Esophagus muscularis mucosa (tissue), 3 donors: ENCODE data around the gene XXYLT1.

Experiments used
- POLR2A ChIP-seq: fragments of 450-650 bp; IDR thresholded peaks from one replicate; pipeline ENCODE4 v1.6.1; 2017; ENCODE audit warnings: antibody characterized with exemption, moderate library complexity, mild to moderate bottlenecking, low read depth
- POLR2AphosphoS5 ChIP-seq, 2 donors: sonication (generic); formaldehyde crosslinking; IDR thresholded peaks; one replicate each; pipeline ENCODE4 v1.6.1; 2017; ENCODE audit warnings: antibody characterized with exemption in 2 of 2
- TF ChIP-seq, protein P1 (sequence below), 3 experiments: fragments of 200-600 bp in 2 of 3; fragments of 450-650 bp in 1 of 3; sonication (generic) in 2 of 3; IDR thresholded peaks; one replicate each; pipeline ENCODE4 v1.5.1; 2017 to 2019; ENCODE audit warnings: antibody characterized with exemption in 3 of 3, mild to moderate bottlenecking in 2 of 3, moderate library complexity in 1 of 3

DNA sequence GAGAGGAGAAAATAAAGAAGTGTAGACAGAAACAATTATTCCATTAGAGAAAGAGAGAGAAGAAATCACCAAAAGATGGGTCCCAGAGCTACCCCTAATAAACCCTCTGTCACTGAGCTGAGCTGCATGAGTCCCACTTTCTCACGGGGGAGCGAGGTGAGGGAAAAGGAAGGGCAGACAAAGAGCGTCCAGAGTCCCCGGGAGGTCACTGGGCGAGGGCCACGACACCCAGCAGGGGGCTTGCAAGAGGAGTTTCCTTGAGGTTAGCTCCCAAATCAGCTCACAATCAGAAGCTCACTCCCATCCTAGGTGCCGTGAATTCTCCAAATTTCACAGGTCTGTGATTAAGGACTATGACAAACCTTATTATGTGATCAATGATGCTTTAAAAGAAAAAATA is 62.3 kb downstream of the XXYLT1 start:
- TF ChIP-seq POLR2AphosphoS5 (IDR thresholded peaks at IDR 0.05) (no peak), POLR2A (no peak)
- TF ChIP-seq, protein P1, sequence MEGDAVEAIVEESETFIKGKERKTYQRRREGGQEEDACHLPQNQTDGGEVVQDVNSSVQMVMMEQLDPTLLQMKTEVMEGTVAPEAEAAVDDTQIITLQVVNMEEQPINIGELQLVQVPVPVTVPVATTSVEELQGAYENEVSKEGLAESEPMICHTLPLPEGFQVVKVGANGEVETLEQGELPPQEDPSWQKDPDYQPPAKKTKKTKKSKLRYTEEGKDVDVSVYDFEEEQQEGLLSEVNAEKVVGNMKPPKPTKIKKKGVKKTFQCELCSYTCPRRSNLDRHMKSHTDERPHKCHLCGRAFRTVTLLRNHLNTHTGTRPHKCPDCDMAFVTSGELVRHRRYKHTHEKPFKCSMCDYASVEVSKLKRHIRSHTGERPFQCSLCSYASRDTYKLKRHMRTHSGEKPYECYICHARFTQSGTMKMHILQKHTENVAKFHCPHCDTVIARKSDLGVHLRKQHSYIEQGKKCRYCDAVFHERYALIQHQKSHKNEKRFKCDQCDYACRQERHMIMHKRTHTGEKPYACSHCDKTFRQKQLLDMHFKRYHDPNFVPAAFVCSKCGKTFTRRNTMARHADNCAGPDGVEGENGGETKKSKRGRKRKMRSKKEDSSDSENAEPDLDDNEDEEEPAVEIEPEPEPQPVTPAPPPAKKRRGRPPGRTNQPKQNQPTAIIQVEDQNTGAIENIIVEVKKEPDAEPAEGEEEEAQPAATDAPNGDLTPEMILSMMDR (IDR thresholded peaks at IDR 0.05), result no peak
